Stomach (tissue), 9 donors: ENCODE measurements around the gene RAB40A. TPM values are rescaled to one million over a fixed set of nuclear protein-coding genes. Genes with fewer than 3 reads are reported as not detected.
"Not testable (repeated sequence)": the region's sequence is repeated elsewhere in the genome, so short reads cannot be mapped to it uniquely, and the experiment has no call there.

Source experiments
- DNase-seq, 2 donors: peaks; one replicate each; pipeline versions ENCODE4 v3.0.0 to v3.0.0-alpha.2; 2013 to 2019
- H3K27ac ChIP-seq, 5 donors: fragments of 200-600 bp in 4 of 5; sonication (generic) in 4 of 5; one replicate each; pipeline ENCODE4 v1.5.1; 2013 to 2019; ENCODE audit warnings: mild to moderate bottlenecking in 1 of 5, moderate library complexity in 1 of 5
- H3K27me3 ChIP-seq, 3 donors: fragments of 200-600 bp; sonication (generic); one replicate each; pipeline ENCODE4 v1.5.1; 2017 to 2019; ENCODE audit warnings: mixed run types in 1 of 3
- H3K36me3 ChIP-seq, 4 donors: fragments of 200-600 bp; sonication (generic); 1 replicate in 3 of 4; 2 replicates in 1 of 4; pipeline ENCODE4 v1.5.1; 2016 to 2019
- H3K4me1 ChIP-seq, 4 donors: fragments of 200-600 bp; sonication (generic); one replicate each; pipeline ENCODE4 v1.5.1; 2016 to 2019
- H3K4me3 ChIP-seq, 4 donors: fragments of 200-600 bp; sonication (generic) in 3 of 4; one replicate each; pipeline ENCODE4 v1.5.1; 2016 to 2019; ENCODE audit warnings: mild to moderate bottlenecking in 1 of 4
- H3K9me3 ChIP-seq, 4 donors: fragments of 200-600 bp; sonication (generic); one replicate each; pipeline ENCODE4 v1.5.1; 2016 to 2019
- CTCF ChIP-seq, 7 experiments: fragments of 450-650 bp in 4 of 7; fragments of 200-600 bp in 3 of 7; sonication (generic) in 3 of 7; IDR thresholded peaks; one replicate each; pipeline ENCODE4 v1.5.1; 2016 to 2019; ENCODE audit warnings: antibody characterized with exemption in 7 of 7, control low read depth in 2 of 7, mild to moderate bottlenecking in 1 of 7
- EP300 ChIP-seq: sonication (generic); formaldehyde crosslinking; IDR thresholded peaks from one replicate; pipeline ENCODE4 v1.6.1; 2017; ENCODE audit warnings: antibody characterized with exemption
- POLR2A ChIP-seq, 4 donors: fragments of 450-650 bp; IDR thresholded peaks; one replicate each; pipeline ENCODE4 v1.6.1; 2016; ENCODE audit warnings: antibody characterized with exemption in 4 of 4, control low read depth in 2 of 4, mild to moderate bottlenecking in 1 of 4, moderate library complexity in 1 of 4
- POLR2AphosphoS5 ChIP-seq, 3 donors: sonication (generic); formaldehyde crosslinking; IDR thresholded peaks; one replicate each; pipeline ENCODE4 v1.6.1; 2016; ENCODE audit warnings: antibody characterized with exemption in 3 of 3
- WGBS, 5 donors: extraction: QIAGEN DNeasy Blood & Tissue Kit in 3 of 5; methylation state at CpG; one replicate each; pipeline versions ENCODE4 v1.1.5 to v1.1.7; 2013 to 2018; 5-methylcytosine and 5-hydroxymethylcytosine counted together
- intact Hi-C: fragments of 100-400 bp; cut with DNase I; formaldehyde crosslinking; loops from one replicate; pipeline ENCODE4 v1.15.1; 2023; ENCODE audit warnings: low total_unique reads
- polyA plus RNA-seq, 3 donors: library from polyadenylated mRNA; stranded (reverse); fragments of 200-250 nt; gene quantifications; one replicate each; pipeline ENCODE4 v1.2.3, GENCODE V29; 2013
- total RNA-seq, 5 donors: library from RNA; depleted of rRNA; stranded (reverse); fragments of >200 nt; gene quantifications; one replicate each; pipeline versions ENCODE4 v1.1.0 to v1.2.3, GENCODE V29; 2014 to 2016
- donor health status: healthy with polysubstance abuse.
- donor health status: Bipolar disorder and iron deficiency.
- donor health status: healthy.

The RAB40A gene
- total and polyA plus RNA-seq, 8 donors: 0.19 to 0.98 (median 0.61) TPM; not detected in 3

GRCh38 chrX:103480526-103480925 lies 38.8 kb downstream of the RAB40A start:
- 21 to 41% (median 33%) methylated on average over 1 to 2 of the region's 2 CpGs for WGBS, 5 donors
- no peaks in the 10 kb centered on the region for H3K9me3 ChIP-seq
- H3K27ac ChIP-seq: no peak overlapping the region
- TF ChIP-seq POLR2A (IDR thresholded peaks at IDR 0.05): no peak
- TF ChIP-seq POLR2AphosphoS5 (IDR thresholded peaks at IDR 0.05): no peak
- no peak for TF ChIP-seq CTCF (IDR thresholded peaks at IDR 0.05)
- no peak for TF ChIP-seq EP300
- no peak for DNase-seq
- H3K4me1 ChIP-seq: no peaks in the 10 kb centered on the region
- H3K36me3 ChIP-seq: no peaks in the 10 kb centered on the region
- no peaks in the 10 kb centered on the region for H3K27me3 ChIP-seq
- intact Hi-C loops: no loop called here
- H3K4me3 ChIP-seq: no peak overlapping the region

- intact Hi-C loops: no loop called here
- H3K9me3 ChIP-seq: peaks cover 0 to 2% (median 0%) of the 10 kb centered on the region in 4 donors
- no peak for DNase-seq
These were observed 41.8 kb downstream of the RAB40A start for GRCh38 chrX:103477496-103477895.

GRCh38 chrX:103475381-103475780 lies 43.9 kb downstream of the RAB40A start:
- intact Hi-C loops: no loop called here

More at GRCh38 chrX:103477496-103477895, 41.8 kb downstream of the RAB40A start:
- Histone ChIP-seq H3K4me3 (no peak overlapping the region), H3K4me1 (no peaks in the 10 kb centered on the region), H3K36me3 (no peaks in the 10 kb centered on the region), H3K27me3 (no peaks in the 10 kb centered on the region), H3K27ac (no peak overlapping the region)
- no peak for TF ChIP-seq POLR2A (IDR thresholded peaks at IDR 0.05)
- TF ChIP-seq CTCF (IDR thresholded peaks at IDR 0.05): no peak
- no peak for TF ChIP-seq EP300

GRCh38 chrX:103469977-103470376 lies 49.3 kb downstream of the RAB40A start:
- 31 to 62% (median 44%) methylated on average over 8 of the region's 8 CpGs; no CpG with 5 or more reads in 1 of the 5 donors for WGBS, 5 donors
- not testable (repeated sequence) for H3K27me3 ChIP-seq, H3K4me1 ChIP-seq, H3K27ac ChIP-seq, H3K4me3 ChIP-seq, DNase-seq, H3K36me3 ChIP-seq
- H3K9me3 ChIP-seq: peaks cover 0 to 11% (median 3%) of the 10 kb centered on the region in 4 donors
- intact Hi-C loops: loop anchor here (10.0 kb wide), 1 partner anchor 135 kb away; the partner anchor contains the start of gene TCEAL7

More at GRCh38 chrX:103475381-103475780, 43.9 kb downstream of the RAB40A start:
- Histone ChIP-seq H3K27me3 (no peaks in the 10 kb centered on the region), H3K36me3 (no peaks in the 10 kb centered on the region), H3K9me3 (peaks cover 0 to 11% (median 3%) of the 10 kb centered on the region in 4 donors), H3K27ac (no peak overlapping the region), H3K4me3 (no peak overlapping the region), H3K4me1 (no peaks in the 10 kb centered on the region)
- TF ChIP-seq POLR2A (IDR thresholded peaks at IDR 0.05) (no peak), CTCF (IDR thresholded peaks at IDR 0.05) (no peak), EP300 (no peak), POLR2AphosphoS5 (IDR thresholded peaks at IDR 0.05) (no peak)
- WGBS, 5 donors: 48 to 100% (median 89%) methylated on average over 1 of the region's 1 CpG
- no peak for DNase-seq

- Histone ChIP-seq H3K9me3 (peaks cover 0 to 11% (median 3%) of the 10 kb centered on the region in 4 donors), H3K36me3 (no peaks in the 10 kb centered on the region), H3K27me3 (no peaks in the 10 kb centered on the region), H3K4me3 (no peak overlapping the region), H3K27ac (no peak overlapping the region), H3K4me1 (no peaks in the 10 kb centered on the region)
- TF ChIP-seq CTCF (IDR thresholded peaks at IDR 0.05): no peak
- no peak for TF ChIP-seq POLR2AphosphoS5 (IDR thresholded peaks at IDR 0.05)
- TF ChIP-seq EP300: no peak
- TF ChIP-seq POLR2A (IDR thresholded peaks at IDR 0.05): no peak
- no peak for DNase-seq
- intact Hi-C loops: loop anchor here (10.0 kb wide), 1 partner anchor 133 kb away; the partner anchor contains the start of gene TCEAL7
- WGBS, 5 donors: 33 to 64% (median 39%) methylated on average over 2 of the region's 2 CpGs
These were observed 51.4 kb downstream of the RAB40A start for GRCh38 chrX:103467887-103468286.
